ENCODE results near the gene SLC29A3. TPM values are rescaled to one million over a fixed set of nuclear protein-coding genes. Genes with fewer than 3 reads are reported as not detected.

The SLC29A3 gene
- total RNA-seq, 1 donor from 2014 or later, result 4.4 TPM

DNA sequence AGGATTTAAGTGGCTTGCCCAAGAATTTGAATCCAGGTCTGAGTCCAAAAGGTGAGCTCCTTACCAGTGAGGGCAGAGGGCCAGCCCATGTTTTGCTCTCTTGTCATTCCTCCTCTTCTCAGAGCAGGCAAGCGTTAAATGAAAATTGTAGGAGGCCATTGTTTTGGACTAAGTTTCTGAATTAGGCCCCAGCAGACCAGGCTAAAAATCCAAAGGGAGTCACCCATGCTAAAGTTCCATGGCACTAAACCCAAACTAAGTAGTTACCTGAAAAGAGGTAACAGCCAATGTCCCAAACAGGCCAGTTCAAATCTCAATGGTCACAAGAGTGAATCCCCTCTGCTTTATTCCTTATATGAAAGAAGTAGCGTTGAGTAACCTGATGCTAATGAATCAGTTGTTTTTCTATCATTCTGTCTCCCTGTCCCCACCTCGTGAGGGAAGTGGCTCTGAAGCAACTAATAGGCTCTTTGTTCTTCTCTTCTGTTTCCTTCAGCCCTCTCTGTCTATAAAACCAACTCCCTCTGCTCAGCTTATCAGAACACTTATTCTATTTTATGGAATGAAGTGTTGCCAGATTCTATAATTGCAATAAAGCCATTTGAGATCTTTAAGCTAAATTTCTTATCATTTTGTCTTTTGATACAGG lies 60.2 kb downstream of the SLC29A3 start:
- Mint-ChIP-seq H3K27me3 (ENCODE audit: unreplicated experiment) (peaks cover 59% of the 10 kb centered on the region), H3K27ac (ENCODE audit: unreplicated experiment) (no peak overlapping the region), H3K9me3 (ENCODE audit: unreplicated experiment) (no peaks in the 10 kb centered on the region), H3K4me1 (ENCODE audit: unreplicated experiment) (no peaks in the 10 kb centered on the region), H3K36me3 (ENCODE audit: unreplicated experiment) (no peaks in the 10 kb centered on the region), H3K4me3 (ENCODE audit: unreplicated experiment) (no peak overlapping the region)
- DNase-seq (ENCODE audit: extremely low spot score, unreplicated experiment), result no peak
- no peak for TF ChIP-seq CTCF (IDR thresholded peaks at IDR 0.05)

DNA sequence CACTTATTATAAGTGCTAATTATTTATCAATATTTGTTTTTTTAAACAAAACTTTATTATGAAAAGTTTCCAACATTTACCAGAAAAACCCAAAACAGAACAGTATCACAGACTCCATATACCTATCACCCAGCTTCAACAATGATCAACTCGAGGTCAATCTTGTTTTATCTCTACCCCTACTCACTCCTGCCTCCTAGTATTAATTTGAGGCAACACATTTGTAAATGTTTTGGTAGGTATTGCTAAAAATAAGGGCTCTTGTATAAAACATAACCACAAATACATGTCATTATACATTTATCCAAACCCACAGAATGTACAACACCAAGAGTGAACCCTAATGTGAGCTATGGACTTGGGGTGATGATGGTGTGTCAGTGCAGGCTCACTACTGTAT lies 61.8 kb downstream of the SLC29A3 start:
- Mint-ChIP-seq H3K27ac (ENCODE audit: unreplicated experiment) (no peak overlapping the region), H3K4me1 (ENCODE audit: unreplicated experiment) (no peaks in the 10 kb centered on the region)

DNA sequence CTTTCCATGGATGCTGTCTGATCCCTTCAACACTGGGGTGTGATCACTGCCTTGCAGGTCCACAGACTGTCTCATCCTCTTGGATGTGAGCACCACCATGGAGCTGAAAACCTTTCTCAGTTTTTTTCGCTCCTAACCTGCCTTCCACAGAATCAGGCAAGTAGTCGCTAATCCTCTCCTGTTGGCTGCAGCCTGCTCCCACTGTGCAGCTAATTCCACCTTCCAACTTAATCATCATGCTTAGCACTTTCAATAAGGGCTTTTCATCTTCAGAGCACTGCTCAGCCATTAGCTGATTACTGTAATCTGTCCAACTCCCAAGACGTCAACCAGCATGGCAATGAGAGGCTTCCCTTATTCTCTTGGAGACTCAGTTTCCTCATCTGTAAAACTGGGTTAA lies 62.6 kb downstream of the SLC29A3 start:
- Mint-ChIP-seq H3K4me1 (ENCODE audit: unreplicated experiment) (no peaks in the 10 kb centered on the region), H3K36me3 (ENCODE audit: unreplicated experiment) (no peaks in the 10 kb centered on the region), H3K4me3 (ENCODE audit: unreplicated experiment) (no peak overlapping the region), H3K27me3 (ENCODE audit: unreplicated experiment) (peaks cover 51% of the 10 kb centered on the region), H3K27ac (ENCODE audit: unreplicated experiment) (no peak overlapping the region), H3K9me3 (ENCODE audit: unreplicated experiment) (no peaks in the 10 kb centered on the region)
- no peak for DNase-seq (ENCODE audit: extremely low spot score, unreplicated experiment)
- TF ChIP-seq CTCF (IDR thresholded peaks at IDR 0.05), result no peak

More for the DNA sequence above, 61.8 kb downstream of the SLC29A3 start:
- H3K27me3 Mint-ChIP-seq (ENCODE audit: unreplicated experiment), result peaks cover 51% of the 10 kb centered on the region
- H3K36me3 Mint-ChIP-seq (ENCODE audit: unreplicated experiment), result no peaks in the 10 kb centered on the region
- no peak overlapping the region for H3K4me3 Mint-ChIP-seq (ENCODE audit: unreplicated experiment)
- no peak for DNase-seq (ENCODE audit: extremely low spot score, unreplicated experiment)
- TF ChIP-seq CTCF (IDR thresholded peaks at IDR 0.05), result no peak
- no peaks in the 10 kb centered on the region for H3K9me3 Mint-ChIP-seq (ENCODE audit: unreplicated experiment)

DNA sequence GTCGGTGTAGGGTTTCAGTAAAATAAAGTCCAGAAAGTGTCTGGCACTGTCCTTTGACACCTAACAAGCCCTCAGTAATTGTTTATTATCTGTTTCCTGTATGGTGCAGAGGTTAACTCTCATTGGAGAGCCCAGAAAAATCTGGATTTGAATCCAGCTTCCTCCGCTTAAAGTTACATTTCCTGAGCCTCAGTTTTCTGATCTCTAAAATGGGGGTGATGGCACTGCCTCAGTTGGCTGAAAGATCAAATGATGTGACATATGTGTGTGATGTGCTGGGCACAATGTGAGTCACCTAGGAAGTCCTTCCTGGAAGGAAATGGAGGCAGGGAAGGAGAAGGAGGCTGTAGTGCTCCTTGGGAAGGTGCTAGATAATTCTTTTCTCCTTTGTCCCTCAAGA lies 63.0 kb downstream of the SLC29A3 start:
- Mint-ChIP-seq H3K9me3 (ENCODE audit: unreplicated experiment) (no peaks in the 10 kb centered on the region), H3K4me1 (ENCODE audit: unreplicated experiment) (no peaks in the 10 kb centered on the region), H3K4me3 (ENCODE audit: unreplicated experiment) (no peak overlapping the region), H3K27me3 (ENCODE audit: unreplicated experiment) (peaks cover 52% of the 10 kb centered on the region), H3K36me3 (ENCODE audit: unreplicated experiment) (no peaks in the 10 kb centered on the region), H3K27ac (ENCODE audit: unreplicated experiment) (no peak overlapping the region)
- no peak for TF ChIP-seq CTCF (IDR thresholded peaks at IDR 0.05)
- no peak for DNase-seq (ENCODE audit: extremely low spot score, unreplicated experiment)

GRCh38 chr10:71382757-71383156 lies 63.7 kb downstream of the SLC29A3 start:
- no peak for TF ChIP-seq CTCF (IDR thresholded peaks at IDR 0.05)
- H3K36me3 Mint-ChIP-seq (ENCODE audit: unreplicated experiment), result no peaks in the 10 kb centered on the region
- no peak overlapping the region for H3K27ac Mint-ChIP-seq (ENCODE audit: unreplicated experiment)
- no peak for DNase-seq (ENCODE audit: extremely low spot score, unreplicated experiment)
- H3K4me1 Mint-ChIP-seq (ENCODE audit: unreplicated experiment), result no peaks in the 10 kb centered on the region
- peaks cover 52% of the 10 kb centered on the region for H3K27me3 Mint-ChIP-seq (ENCODE audit: unreplicated experiment)
- no peaks in the 10 kb centered on the region for H3K9me3 Mint-ChIP-seq (ENCODE audit: unreplicated experiment)
- H3K4me3 Mint-ChIP-seq (ENCODE audit: unreplicated experiment), result no peak overlapping the region
